ENCODE measurements around the gene SMIM1. TPM values are rescaled to one million over a fixed set of nuclear protein-coding genes. Genes with fewer than 3 reads are reported as not detected.

SMIM1 gene
- total and polyA plus RNA-seq, 9 of the 15 experiments (the other 6 are each of a cell fraction or from before 2014, with no cell fraction given) = 2.3 to 125 (median 24.3) TPM

DNA sequence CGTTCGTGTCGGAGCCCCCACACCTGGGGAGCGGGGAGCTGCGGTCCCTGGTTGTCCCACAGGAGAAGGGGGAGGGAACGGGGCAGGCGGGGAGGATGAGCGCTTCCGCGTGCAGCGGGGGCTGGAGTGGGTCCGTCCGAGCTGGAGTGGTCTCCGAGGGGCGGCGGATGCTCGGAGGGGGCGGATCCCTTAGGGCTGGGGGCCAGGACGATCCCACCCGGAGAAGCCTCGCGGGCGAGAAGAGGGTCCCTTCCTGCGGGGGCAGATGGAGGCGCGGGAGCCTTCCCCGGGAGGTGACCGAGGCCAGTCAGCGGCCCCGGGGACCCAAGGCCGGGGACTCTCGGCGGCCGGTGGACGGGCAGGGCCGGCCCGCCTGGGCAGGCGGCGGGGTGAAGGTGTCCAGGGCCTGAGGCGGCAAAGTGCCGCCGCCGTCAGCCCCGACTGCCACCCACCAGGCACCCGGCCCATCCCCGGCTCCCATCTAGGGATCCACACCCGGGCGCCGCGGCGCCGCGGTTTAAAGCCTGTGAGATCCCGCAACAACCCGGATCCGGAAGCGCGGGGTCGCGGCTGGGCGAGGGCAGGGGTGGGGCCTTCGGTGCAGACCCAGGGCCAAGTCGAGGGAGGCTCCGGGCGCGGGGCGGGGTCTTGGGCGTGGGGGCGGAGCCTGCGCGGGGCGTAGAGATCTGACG, 25.6 kb upstream of the SMIM1 start (continued):
- peak; percentile 88 for TF ChIP-seq GABPB1 (CRISPR knock-in tag; IDR thresholded peaks at IDR 0.05)
- TF ChIP-seq POLR2AphosphoS2 (IDR thresholded peaks at IDR 0.05; ENCODE audit: low read length) = no peak
- TF ChIP-seq ZNF232 (CRISPR knock-in tag; IDR thresholded peaks at IDR 0.05) = peak; percentile 8; the same call in 1 of the 2 replicates
- no peak for TF ChIP-seq FOXM1 (IDR thresholded peaks at IDR 0.05; ENCODE audit: low read depth)
- TF ChIP-seq FOXM1 (CRISPR knock-in tag; IDR thresholded peaks at IDR 0.05; ENCODE audit: low read depth) = 0 out of 2 replicates have a peak, but pooled peaks have one; percentile 53
- peak; percentile 95 for TF ChIP-seq RBBP5 (IDR thresholded peaks at IDR 0.05; ENCODE audit: borderline replicate concordance, insufficient read depth, low read length, poor library complexity, severe bottlenecking)
- no peak for TF ChIP-seq ETS2 (tag; IDR thresholded peaks at IDR 0.05; ENCODE audit: borderline replicate concordance, poor library complexity, severe bottlenecking)
- peak; percentile 55; the same call in 1 of the 2 replicates for TF ChIP-seq C11orf30 (IDR thresholded peaks at IDR 0.05; ENCODE audit: low read depth)
- TF ChIP-seq, protein P1, sequence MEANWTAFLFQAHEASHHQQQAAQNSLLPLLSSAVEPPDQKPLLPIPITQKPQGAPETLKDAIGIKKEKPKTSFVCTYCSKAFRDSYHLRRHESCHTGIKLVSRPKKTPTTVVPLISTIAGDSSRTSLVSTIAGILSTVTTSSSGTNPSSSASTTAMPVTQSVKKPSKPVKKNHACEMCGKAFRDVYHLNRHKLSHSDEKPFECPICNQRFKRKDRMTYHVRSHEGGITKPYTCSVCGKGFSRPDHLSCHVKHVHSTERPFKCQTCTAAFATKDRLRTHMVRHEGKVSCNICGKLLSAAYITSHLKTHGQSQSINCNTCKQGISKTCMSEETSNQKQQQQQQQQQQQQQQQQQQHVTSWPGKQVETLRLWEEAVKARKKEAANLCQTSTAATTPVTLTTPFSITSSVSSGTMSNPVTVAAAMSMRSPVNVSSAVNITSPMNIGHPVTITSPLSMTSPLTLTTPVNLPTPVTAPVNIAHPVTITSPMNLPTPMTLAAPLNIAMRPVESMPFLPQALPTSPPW (CRISPR knock-in tag; IDR thresholded peaks at IDR 0.05) = peak; percentile 78
- no peak for TF ChIP-seq SLC30A9 (CRISPR knock-in tag; IDR thresholded peaks at IDR 0.05)
- TF ChIP-seq, protein P2, sequence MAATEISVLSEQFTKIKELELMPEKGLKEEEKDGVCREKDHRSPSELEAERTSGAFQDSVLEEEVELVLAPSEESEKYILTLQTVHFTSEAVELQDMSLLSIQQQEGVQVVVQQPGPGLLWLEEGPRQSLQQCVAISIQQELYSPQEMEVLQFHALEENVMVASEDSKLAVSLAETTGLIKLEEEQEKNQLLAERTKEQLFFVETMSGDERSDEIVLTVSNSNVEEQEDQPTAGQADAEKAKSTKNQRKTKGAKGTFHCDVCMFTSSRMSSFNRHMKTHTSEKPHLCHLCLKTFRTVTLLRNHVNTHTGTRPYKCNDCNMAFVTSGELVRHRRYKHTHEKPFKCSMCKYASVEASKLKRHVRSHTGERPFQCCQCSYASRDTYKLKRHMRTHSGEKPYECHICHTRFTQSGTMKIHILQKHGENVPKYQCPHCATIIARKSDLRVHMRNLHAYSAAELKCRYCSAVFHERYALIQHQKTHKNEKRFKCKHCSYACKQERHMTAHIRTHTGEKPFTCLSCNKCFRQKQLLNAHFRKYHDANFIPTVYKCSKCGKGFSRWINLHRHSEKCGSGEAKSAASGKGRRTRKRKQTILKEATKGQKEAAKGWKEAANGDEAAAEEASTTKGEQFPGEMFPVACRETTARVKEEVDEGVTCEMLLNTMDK (IDR thresholded peaks at IDR 0.05; ENCODE audit: borderline replicate concordance, insufficient read depth, low read depth, low read length, poor library complexity, severe bottlenecking) = no peak
- peak; percentile 85; the same call in 1 of the 2 replicates for TF ChIP-seq PHF8 (IDR thresholded peaks at IDR 0.05; ENCODE audit: borderline replicate concordance, low read length)
- TF ChIP-seq, protein P3, sequence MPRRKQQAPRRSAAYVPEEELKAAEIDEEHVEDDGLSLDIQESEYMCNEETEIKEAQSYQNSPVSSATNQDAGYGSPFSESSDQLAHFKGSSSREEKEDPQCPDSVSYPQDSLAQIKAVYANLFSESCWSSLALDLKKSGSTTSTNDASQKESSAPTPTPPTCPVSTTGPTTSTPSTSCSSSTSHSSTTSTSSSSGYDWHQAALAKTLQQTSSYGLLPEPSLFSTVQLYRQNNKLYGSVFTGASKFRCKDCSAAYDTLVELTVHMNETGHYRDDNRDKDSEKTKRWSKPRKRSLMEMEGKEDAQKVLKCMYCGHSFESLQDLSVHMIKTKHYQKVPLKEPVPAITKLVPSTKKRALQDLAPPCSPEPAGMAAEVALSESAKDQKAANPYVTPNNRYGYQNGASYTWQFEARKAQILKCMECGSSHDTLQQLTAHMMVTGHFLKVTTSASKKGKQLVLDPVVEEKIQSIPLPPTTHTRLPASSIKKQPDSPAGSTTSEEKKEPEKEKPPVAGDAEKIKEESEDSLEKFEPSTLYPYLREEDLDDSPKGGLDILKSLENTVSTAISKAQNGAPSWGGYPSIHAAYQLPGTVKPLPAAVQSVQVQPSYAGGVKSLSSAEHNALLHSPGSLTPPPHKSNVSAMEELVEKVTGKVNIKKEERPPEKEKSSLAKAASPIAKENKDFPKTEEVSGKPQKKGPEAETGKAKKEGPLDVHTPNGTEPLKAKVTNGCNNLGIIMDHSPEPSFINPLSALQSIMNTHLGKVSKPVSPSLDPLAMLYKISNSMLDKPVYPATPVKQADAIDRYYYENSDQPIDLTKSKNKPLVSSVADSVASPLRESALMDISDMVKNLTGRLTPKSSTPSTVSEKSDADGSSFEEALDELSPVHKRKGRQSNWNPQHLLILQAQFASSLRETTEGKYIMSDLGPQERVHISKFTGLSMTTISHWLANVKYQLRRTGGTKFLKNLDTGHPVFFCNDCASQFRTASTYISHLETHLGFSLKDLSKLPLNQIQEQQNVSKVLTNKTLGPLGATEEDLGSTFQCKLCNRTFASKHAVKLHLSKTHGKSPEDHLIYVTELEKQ (CRISPR knock-in tag; IDR thresholded peaks at IDR 0.05) = no peak
- TF ChIP-seq, protein P4, sequence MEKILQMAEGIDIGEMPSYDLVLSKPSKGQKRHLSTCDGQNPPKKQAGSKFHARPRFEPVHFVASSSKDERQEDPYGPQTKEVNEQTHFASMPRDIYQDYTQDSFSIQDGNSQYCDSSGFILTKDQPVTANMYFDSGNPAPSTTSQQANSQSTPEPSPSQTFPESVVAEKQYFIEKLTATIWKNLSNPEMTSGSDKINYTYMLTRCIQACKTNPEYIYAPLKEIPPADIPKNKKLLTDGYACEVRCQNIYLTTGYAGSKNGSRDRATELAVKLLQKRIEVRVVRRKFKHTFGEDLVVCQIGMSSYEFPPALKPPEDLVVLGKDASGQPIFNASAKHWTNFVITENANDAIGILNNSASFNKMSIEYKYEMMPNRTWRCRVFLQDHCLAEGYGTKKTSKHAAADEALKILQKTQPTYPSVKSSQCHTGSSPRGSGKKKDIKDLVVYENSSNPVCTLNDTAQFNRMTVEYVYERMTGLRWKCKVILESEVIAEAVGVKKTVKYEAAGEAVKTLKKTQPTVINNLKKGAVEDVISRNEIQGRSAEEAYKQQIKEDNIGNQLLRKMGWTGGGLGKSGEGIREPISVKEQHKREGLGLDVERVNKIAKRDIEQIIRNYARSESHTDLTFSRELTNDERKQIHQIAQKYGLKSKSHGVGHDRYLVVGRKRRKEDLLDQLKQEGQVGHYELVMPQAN (IDR thresholded peaks at IDR 0.05; ENCODE audit: borderline replicate concordance) = 0 out of 2 replicates have a peak, but pooled peaks have one; percentile 36
